GM19372 (cell line): ENCODE measurements around the gene MICAL3.

Experiments
- ATAC-seq: cut with Tn5 transposase; IDR thresholded peaks from one replicate; pipeline ENCODE4 v1.9.1; 2021; ENCODE audit warnings: mild to moderate bottlenecking, low read depth, moderate library complexity; ENCODE audit not compliant: unreplicated experiment

MICAL3 gene

DNA sequence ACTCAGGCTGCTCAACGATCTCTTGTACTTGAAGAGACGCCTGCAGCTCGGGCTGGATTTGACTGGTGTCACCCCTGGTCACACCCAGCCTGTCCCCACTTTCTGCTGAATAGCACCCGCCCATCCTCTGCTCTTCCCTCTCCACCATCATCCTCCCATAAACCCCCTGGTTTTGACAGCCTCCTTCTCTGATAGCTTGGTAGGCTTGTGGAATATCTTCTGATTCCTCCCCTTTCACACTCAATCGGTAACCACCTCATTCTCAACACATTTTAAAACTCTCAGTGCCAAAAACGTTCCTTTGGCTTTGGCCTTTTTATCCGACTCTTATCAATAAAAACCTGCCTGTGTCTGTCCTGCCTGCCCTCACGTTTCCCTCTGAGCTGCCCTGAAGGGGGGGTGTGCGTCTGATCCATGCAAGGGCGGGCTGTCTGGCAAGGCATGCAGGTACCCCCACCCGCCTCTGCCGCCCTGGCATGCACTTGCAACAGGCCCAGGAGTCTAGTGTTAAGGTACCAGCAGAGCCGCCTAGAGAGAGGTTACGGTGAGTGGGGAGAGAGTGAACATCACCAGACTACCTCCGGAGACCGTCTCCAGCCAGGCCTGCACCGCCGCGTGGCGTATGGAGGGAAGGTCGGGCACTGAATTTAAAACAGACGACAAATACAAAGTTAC lies 198.3 kb downstream of the MICAL3 start:
- ATAC-seq = no peak

DNA sequence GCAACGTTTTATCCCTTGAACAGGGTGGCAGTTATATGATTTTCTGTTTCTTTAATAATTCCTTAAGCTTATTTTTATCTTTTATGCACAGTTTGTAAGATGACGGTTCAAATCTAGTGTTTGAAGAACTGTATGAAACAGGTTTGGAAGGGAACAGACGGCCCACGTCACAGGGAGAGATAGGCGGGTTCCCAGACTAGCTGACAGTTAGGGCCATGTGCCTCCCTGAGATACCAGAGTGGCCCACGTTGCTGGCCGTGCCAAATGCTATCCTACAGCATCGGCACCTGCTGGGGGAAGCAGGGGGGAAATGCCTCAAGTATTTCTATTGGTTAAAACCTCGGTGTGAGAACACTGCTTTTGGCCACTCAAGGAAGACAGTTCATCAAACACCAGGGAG lies 199.9 kb downstream of the MICAL3 start:
- ATAC-seq = no peak

DNA sequence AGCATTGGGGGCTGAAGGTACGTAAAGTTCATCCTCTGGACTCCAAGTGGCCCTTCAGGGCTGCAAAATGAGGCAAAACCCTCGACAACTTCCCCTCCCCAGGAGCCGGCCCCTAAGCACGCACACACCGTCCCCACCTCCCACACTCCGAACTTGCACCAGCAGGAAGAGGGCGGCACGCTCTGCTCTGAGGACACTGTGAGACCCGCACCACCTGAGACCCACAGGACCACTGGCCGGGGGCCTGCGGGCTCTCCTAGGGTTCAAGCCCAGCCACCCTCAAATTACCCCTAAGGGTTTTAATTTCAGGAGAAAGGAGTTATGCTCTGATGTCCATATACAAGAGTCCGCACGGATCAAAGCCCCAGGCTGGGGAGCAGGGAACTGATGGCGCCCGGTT lies 200.4 kb downstream of the MICAL3 start:
- no peak for ATAC-seq

DNA sequence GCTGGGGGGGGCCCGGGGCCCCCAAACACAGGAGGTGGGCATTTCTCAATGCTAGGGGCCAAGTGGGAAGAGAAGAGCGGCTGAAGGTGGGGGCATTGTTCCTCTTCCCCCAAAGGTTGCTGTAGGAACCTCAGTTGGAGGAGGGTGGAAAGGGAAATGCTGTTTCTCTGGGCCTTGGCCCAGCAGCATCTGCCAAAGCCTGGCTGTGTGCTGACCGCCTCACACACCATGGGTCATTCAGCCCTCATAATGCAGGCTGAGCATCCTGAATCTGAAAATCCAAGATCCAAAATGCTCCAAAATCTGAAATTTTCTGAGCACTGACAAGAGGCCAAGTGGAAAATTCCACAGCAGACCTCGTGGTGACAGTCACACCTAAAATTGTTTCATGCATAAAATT lies 201.1 kb downstream of the MICAL3 start:
- ATAC-seq = no peak

DNA sequence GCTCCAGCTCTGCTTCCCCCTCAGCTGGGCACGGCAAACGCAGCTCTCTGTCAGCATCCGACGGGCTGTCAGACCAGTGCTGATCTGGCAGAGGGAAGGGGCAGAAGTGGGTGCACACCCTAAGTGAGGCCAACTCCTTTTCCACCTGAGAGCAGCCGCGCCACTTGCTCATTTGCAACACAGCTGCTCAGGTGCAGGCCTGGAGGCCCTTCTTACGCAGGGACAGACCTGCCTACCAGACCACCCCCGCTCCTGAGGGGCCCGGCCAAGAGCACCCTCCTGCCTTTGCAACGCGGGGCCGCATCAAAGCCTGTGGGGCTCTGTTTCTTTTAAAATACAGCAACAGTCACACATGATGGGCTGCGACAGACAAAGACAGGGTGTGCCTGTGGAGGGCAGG lies 202.3 kb downstream of the MICAL3 start:
- no peak for ATAC-seq

DNA sequence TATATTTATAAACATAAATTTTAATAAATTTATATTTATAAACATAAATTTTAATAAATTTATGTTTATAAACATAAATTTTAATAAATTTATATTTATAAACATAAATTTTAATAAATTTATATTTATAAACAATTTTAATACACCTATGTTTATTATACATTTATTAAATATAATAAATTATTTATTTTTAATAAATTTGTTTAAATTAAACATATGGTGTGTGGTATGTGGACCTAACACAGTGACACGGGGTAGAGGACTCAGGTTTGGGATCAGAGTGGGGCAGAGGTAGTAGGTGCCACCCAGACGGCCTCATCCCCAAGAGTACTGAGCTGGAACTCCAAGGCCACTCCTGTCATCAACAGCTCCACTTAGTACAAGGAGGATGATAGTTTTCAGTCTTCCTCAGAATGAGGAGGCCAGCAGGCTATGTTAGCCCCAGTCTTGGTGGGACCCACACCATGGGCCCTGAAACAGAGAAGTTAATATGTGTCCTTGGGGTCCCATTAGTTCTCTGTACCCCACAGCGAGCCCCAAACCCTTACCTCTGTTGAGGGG lies 203.4 kb downstream of the MICAL3 start:
- no peak for ATAC-seq

DNA sequence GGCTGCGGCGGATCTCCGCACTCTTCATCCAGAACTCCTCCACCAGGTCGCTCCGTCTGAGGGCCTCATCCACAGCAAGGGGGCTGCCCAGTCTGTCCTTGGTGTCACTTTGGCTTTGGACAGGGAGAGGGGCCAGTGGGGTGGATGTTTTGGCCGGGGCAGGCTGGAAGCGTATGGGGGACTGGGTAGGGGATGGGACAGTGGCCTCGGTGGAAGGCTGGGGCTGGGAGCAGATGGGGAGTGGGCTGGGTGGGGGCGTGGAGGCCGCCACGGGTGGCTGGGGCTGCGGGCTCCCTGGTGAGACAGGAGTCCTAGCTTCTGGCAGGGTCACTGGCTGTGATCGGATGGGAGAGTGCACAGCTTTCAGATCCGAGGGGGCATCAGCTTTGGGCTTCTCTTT lies 205.7 kb downstream of the MICAL3 start:
- ATAC-seq = no peak

DNA sequence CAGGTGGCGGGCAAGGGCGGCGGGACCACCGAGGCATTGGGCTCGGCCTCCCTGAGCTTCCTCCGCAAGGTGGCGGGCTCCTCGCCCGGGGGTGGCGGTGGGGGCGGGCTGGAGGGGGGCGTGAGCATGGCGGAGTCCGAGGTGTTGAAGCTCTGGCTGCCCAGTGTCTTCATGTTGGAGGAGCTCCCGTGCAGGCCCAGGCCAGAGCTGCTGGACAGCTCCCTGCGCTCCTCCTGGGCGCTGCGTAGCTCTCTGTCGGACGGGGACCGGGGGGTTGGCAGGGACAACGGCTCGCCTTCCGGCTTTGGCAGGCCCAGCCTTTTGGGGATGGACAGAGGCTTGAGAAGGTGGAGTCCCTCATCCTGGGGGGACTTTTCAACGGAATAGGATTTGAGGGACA lies 206.2 kb downstream of the MICAL3 start:
- no peak for ATAC-seq

DNA sequence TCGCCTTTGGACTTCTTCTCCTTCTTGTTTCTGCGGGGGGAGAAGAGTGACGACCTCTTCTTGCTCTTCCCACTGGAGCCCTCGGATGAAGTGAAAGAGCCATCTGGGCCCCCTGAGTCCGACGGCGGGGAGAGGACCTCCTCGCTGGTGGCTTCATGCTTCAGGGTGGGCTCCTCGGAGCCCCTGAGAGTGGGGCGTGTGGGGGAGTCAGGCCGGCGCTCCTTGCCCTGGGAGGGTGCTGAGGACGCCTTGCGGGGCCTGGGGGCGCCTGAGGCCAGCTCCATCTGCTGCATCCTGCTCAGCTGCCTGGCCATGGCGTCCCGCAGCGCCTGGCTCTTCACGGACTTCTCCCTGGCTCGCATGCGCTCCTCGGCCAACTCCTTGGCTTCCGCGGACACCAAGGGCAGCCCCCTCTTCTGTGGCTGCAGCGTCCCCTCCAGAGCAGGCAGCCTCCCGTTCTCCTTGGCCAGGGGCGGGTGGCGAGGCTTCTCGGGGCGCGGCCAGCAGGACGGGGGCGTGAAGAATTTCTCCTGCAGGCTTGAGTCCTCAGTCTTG lies 206.8 kb downstream of the MICAL3 start:
- ATAC-seq = no peak

DNA sequence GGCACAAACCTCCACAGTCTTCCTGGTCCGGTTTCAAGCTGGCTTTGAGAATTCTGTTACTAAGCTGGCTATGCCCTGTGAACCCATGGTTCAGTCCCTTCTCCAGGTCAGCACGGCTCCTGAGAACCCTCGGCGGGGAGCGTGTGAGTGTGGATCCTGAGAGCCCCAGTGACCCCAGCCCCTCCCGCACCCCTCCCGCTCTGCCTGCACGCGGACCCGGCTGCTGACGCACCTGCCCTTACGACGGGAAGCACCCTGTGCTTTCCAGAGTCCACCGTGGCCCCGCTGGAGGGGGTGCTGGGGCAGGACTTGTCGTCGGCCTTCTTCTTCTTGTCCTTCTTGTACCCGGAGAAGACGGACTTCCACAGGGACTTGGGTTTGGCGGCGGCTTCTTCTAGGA lies 207.3 kb downstream of the MICAL3 start:
- ATAC-seq = no peak

DNA sequence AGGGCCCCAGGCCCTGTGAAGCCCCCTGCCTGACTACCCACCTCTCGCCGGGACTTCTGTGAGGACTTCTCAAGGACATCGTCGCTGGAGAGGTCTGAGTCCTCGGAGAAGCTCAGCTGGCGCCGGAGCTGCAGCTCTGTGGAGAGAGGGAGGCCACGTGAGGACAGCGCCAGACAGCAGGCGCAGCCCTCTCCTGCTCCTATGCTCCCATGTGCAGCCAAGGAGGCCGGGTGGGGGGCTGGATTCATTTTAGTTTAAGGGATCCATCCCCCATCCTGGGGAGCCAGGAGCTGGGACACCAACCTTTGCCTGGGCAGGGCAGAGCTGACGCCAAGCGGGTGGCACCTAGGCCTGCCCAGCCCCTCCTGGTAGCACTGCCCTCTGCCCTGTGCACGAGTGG lies 207.7 kb downstream of the MICAL3 start:
- ATAC-seq = no peak

DNA sequence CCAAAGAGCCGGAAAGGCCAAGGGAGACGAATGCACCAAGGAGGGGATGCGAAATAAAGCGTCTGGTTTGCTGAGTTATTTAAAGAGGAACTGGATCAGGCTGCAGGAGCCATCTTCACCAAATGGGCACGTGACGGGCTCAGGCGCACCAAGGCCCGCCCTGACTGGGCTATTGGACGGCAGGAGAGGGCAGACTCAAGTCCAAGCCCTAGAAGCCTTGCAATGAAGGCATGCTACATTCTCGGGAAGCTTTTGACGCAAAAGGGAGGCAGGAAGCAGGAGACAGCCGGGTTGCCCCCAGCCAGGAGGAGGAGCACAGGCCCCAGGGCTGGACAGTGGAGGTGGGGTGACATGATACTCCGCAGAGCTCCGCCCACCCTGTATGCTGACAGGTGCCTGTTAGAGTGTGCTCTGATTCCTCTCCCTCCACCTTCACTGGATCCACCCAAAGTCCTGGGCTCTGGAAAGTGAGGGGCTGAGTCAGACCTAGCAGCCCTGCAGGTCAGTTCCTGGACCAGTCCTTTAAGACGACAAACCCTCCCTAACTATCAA lies 208.6 kb downstream of the MICAL3 start:
- no peak for ATAC-seq

DNA sequence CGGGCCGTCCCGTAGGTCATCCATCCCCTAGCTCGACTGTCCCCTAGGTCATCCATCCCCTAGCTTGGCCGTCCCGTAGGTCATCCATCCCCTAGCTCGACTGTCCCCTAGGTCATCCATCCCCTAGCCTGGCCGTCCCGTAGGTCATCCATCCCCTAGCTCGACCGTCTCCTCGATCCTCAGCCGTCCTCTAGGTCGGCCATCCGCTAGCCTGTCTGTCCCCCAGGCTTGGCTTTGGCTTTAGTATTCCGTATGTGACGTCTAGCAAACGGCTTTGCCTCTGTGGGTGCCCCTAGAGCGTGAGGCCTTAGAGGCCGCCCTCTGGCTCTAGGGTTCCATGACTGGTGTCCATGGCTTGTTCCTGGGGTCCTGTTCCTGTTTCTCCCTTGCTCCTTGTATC lies 209.5 kb downstream of the MICAL3 start:
- ATAC-seq = no peak

DNA sequence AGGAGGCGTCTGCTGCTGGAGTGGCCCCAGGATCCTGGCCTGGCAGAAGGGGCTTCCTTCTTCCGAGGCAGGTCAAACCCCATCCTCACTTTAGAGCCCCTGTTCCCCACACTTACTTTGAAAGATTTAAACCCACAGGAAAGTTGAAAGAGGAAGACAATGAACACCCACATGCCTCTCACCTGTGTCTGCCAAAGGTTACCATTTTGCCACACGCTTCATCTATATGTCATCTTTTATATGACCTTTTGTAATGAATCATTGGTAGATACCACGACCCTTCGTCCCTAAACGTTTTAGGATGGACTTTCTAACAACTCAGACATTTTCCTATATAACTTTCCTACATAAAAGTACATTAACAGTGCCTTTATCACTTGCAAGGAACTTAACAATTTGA lies 210.3 kb downstream of the MICAL3 start:
- ATAC-seq = no peak

DNA sequence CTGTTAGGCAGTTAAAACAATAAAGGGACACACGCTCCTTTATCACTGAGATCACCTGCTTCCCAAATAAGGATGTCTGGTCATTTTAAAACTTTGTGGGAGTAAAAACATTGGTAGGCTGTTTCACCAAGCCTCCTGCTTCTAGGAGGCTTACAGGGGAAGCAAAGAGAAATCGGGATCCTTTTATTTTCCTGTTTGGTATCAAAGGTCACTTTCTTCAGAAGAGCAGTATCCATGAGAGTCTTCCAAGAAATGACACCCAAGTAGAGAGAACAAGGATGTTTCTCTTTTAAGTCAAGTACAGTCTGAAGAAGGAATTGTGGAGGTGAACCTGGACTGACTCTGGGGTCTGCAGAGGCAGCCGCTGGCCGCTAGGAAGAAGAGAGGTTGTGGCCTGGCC lies 213.2 kb downstream of the MICAL3 start:
- no peak for ATAC-seq

DNA sequence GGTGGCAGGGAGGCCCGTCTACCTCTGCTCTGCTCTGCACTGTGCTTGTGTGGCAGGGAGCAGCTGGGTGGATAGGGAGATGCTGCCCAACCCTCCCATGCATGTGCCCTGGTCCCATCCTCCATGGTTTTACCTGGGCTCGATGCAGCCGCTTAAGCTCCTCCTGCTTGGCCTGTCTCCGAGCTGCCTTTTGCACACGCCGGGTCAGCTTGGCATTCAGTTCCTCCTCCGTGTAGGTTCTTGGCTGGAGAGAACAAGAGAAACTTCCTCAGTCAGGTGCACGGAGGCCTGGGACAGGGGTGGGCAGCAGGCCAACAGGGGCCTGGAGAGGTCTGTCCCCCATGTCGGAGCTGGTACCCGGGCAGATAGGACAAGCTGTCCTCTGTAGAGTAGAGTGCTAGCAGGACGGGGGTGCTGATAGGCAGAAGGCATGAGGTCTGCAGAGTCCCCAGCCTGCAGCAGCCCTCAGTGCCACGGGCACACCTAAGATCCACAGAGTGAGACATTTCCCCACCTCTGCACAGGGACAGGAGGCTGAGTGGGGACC lies 213.7 kb downstream of the MICAL3 start:
- no peak for ATAC-seq

DNA sequence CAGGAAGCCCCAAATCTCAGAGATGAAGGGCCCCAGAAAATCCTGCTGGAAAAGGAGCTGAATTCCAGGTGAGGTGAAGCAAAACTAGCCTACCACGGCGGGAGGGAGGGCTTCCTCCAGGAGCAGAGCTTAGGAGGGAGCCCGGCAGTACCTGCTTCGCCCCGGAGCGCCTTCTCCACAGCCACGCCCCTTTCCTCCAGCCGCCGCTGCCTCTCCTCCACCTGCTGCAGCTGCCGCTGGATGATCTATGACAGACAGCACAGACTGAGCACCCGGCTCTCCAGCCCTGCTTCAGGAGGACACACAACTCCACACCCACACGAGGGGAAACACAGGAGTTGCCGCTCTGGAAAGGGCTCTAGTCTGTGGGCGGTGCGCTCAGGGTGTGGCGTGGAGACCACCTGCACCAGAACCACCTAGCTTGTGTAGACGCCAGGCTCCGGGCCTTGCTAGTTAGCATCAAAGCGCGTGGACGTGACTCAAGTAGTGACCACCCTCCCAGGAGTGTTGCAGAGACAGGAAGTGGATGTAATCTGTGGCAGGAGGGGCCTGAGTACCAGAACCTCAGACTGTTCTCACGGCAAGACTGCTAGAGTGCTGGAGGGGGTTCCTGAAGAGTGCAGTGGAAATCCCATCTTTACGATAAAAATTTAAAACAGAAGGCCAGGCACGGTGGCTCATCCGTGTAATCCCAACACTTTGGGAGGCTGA lies 215.5 kb downstream of the MICAL3 start:
- ATAC-seq = no peak

DNA sequence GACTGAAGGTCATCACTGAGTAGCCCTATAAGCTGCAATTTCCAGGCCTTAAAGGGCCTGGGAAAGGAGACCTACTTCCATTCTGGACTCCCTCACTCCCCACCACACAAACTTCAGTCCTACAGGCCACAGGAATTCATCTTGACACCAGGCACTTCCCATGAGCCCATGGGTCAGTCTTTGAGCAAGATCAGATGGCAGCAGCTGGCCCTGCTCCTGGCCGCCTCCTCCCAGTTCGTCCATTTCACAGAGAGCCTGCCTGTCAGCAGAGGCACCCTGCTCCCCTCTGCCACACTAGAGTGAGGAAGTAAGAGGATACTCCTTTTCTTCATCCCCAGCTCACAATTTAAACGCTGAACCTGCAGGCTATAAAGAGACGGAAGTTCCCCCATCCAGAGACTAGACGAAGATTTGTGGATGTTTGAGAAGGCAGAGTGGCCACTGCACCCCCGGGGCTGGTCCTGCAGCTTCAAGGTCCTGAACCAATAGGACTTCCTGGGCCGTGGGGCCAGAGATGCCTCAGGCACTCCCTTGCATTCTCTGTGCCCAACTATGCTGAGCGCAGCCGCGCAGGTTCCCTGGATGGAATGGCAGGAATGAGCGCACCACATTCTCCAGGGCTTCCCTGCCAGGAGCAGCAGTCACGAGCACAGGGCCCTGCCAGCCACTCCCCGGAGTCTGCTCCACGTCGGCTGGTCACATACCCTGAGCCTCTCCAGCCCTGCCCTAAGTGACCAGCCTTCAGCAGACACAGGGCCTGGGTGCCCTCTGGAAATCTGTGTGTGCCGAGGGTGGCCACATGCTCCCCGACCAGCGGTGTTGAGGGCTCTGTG lies 216.6 kb downstream of the MICAL3 start:
- ATAC-seq = no peak

DNA sequence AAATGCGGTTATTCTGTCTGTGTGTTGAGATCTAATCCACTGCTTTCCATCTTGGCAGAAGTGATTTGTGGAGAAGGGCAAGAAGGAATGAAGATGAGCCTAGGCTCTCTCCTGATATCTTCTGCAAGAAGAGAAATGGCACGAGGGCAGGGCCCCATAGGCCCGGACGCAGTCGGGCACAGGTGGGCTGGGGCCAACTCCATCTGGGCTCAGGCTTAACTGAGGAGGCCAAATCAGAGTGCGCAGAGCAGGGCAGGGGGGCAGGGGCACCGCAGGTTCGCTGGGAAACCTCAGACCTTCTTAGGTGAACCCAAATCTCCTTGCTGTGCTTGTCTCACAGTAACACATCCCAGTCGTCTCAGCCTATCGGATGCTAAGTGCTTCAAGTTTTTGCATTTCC lies 217.3 kb downstream of the MICAL3 start:
- no peak for ATAC-seq

DNA sequence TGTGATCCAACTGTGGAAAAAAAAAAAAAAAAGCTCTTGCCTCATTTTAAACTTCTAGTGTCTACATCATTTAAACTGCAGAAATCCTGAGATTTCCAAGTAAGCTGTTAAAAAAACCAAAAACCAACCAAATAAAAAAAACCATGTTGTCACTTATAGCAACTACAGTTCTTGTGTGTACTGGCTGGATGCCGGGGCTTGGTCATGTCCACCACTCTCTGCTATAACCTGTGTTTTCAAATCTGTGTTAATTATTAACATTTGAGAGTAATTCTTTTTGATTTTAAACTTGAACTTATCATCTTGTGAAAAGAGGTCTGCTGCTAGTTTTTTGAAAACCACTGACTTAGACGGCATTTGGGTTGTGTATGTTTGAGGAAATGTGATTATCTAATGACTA lies 217.9 kb downstream of the MICAL3 start:
- ATAC-seq = no peak
